LHCN-M2 (cell line): ENCODE data around the gene ADAM29. TPM values are rescaled to one million over a fixed set of nuclear protein-coding genes. Genes with fewer than 3 reads are reported as not detected.
"Not testable (repeated sequence)": the region's sequence is repeated elsewhere in the genome, so short reads cannot be mapped to it uniquely, and the experiment has no call there.

Experiments
- DNase-seq: peaks from one replicate; pipeline ENCODE4 v3.0.0-alpha.2; 2012; ENCODE audit warnings: low read depth
- total RNA-seq: library from RNA; depleted of rRNA; stranded (reverse); fragments of >200 nt; gene quantifications from 2 replicates; pipeline ENCODE4 v1.2.3, GENCODE V29; 2014; rRNA removed

ADAM29 gene
- total RNA-seq, 1 experiment from 2014 or later = not detected

GRCh38 chr4:174948826-174949225, 30.7 kb downstream of the ADAM29 start:
- no peak for DNase-seq

- DNase-seq = no peak
Measured at GRCh38 chr4:174972911-174973310, 54.8 kb downstream of the ADAM29 start.

- no peak for DNase-seq
Measured at GRCh38 chr4:174973336-174973735, 55.2 kb downstream of the ADAM29 start.

GRCh38 chr4:174983128-174983750, 65.1 kb downstream of the ADAM29 start:
- no peak for DNase-seq

- not testable (repeated sequence) for DNase-seq
Measured at GRCh38 chr4:174983870-174984269, 65.7 kb downstream of the ADAM29 start.

GRCh38 chr4:174989791-174990190, 71.6 kb downstream of the ADAM29 start:
- no peak for DNase-seq

- DNase-seq = no peak
Measured at GRCh38 chr4:174993916-174994315, 75.8 kb downstream of the ADAM29 start.

GRCh38 chr4:174996079-174996478, 77.9 kb downstream of the ADAM29 start:
- peak; percentile 50 for DNase-seq

- peak; percentile 69 for DNase-seq
Measured at GRCh38 chr4:174999407-174999806, 81.2 kb downstream of the ADAM29 start.

- no peak for DNase-seq
Measured at GRCh38 chr4:175017751-175018150, 99.6 kb downstream of the ADAM29 start.

GRCh38 chr4:175019447-175019846, 101.3 kb downstream of the ADAM29 start:
- not testable (repeated sequence) for DNase-seq

Other genes starting within 250 kb of the ADAM29 start
- not detected in 2 replicates for gene GLRA3, start 89.1 kb upstream of the ADAM29 start, total RNA-seq